GM19467 (cell line): Measurements from ENCODE around the gene TMCO4.
"Not testable (repeated sequence)": the region's sequence is repeated elsewhere in the genome, so short reads cannot be mapped to it uniquely, and the experiment has no call there.

Source experiments
- ATAC-seq: cut with Tn5 transposase; IDR thresholded peaks from one replicate; pipeline ENCODE4 v1.9.1; 2021; ENCODE audit warnings: mild to moderate bottlenecking, moderate library complexity; ENCODE audit not compliant: unreplicated experiment

The TMCO4 gene

DNA sequence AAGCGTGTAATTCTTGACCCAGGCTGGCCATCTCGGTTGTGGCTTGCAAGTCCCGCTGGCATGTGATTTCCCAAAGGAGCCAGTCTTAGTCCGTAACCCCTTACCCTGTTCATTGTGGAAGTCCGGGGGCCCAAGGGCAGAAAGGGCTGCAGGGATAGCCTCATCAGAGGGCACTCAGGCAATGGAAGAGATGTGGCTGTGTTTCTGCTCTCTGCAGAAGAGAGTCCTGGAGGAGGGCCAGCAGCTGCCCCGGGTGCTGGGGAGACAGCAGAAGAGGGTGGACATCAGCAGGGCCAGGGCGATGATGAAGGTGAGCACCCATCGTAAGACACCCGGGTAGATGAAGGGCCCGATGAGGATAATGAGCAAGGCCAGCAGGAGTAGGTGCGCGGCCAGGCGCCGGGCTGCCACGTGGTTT lies 14.5 kb upstream of the TMCO4 start:
- no peak for ATAC-seq

DNA sequence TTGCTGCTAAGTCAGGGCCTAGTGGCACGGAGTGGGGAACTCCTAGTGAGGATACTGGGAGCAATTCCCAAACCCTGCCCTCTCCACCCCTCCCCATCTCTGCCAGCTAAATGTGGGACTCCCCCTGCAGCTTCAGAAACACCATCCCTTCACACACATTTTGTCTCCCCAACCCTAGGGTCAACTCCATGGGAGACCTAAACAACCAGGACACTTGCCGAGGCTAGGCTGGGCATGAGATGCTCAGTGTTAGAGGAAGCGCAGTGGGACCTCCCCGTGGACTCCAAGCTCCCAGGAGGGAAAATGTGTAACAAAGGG lies 13.9 kb upstream of the TMCO4 start:
- no peak for ATAC-seq

- no peak for ATAC-seq
Measured at GRCh38 chr1:19812875-19813642, 13.3 kb upstream of the TMCO4 start.

DNA sequence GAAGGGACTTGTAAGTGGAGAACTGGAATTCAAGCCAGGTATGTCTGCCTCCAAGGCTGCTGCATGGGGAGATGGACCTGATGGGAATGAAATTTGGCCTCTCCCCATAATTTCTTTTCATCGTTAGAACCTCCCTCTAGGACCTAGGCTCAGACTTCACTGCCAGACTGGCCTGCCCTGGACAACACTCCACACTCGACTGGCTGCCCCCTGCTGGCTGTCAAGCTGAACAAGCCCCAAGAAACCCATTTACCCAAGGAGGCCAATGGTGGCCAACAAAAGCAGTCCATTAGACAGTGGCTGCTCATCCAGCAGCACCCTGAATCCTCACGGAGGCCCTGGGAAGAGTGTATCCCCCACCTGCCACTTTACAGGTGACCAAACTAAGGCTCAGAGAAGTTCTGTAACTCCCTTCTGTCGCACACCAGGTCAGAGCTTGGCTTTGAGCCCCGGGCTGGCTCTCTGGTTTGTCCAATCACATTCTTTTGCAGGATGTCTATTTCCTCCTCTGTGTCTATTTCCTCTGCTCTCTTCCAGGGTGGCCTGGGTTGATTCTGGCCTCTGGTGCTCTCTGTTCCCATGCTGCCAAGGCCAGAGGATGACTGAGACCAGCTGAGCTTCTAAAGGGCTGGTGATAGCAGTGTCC lies 11.6 kb upstream of the TMCO4 start:
- no peak for ATAC-seq

- ATAC-seq = no peak
Measured at GRCh38 chr1:19809044-19809750, 9.5 kb upstream of the TMCO4 start.

GRCh38 chr1:19808351-19808750 lies 8.6 kb upstream of the TMCO4 start:
- ATAC-seq = no peak

DNA sequence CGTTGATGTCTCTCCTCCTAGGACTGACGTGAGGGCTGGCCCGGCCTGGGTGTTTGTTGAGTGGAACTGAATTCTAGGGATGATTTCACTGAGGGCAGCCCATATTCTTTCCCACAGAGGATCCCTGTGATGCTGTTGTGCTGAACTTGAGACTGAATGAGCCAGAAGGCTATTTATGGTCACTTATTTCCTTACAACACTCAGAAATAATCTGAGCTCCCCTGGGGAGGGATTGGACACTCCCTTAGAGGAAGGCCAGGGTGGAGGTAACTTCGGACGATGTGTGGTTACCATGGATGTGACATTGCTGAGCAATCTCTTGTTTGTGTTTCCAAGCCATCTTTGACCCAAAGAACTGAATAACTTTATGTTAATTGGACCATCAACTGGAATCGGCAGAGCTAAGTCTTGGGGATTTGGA lies 5.1 kb upstream of the TMCO4 start:
- no peak for ATAC-seq

DNA sequence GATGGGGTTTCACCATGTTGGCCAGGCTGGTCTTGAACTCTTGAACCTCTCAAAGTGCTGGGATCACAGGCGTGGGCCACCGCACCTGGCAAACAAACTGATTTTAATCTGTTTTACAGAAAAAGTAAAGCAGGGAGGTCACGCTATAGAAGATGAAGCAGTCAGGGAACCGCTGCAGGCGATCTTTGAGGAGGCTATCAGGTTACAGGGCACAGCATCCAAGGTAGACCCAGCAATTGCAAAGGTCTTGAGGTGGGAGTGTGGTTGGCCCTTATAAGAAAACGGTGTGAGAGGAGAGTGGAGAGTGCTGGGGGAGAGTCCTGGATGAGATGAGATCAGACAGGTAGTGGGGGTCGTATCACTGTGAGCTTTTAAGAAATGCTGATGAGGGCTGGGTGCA lies 2.6 kb upstream of the TMCO4 start:
- ATAC-seq = no peak

GRCh38 chr1:19800076-19800804 lies 524 bp upstream of the TMCO4 start:
- ATAC-seq = peak; percentile 42

GRCh38 chr1:19798486-19799229 lies 1.1 kb downstream of the TMCO4 start:
- no peak for ATAC-seq

GRCh38 chr1:19797827-19798226 lies 1.9 kb downstream of the TMCO4 start:
- ATAC-seq = no peak

DNA sequence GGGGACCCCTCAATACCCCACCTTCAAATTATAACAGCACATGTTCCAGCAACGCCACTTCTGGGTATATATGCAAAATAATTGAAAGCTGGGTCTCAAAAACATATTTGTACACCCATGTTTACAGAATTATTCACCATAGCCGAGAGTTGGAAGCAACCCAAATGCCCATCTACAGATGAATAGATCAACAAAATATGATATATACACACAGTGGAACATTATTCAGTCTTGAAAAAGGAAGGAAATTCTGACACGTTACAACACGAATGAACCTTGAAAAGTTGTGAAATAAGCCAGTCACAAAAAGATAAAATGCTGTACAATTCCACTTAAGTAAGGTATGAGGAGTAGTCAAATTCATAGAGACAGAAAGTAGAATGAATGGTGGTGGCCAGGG lies 5.1 kb downstream of the TMCO4 start:
- no peak for ATAC-seq

DNA sequence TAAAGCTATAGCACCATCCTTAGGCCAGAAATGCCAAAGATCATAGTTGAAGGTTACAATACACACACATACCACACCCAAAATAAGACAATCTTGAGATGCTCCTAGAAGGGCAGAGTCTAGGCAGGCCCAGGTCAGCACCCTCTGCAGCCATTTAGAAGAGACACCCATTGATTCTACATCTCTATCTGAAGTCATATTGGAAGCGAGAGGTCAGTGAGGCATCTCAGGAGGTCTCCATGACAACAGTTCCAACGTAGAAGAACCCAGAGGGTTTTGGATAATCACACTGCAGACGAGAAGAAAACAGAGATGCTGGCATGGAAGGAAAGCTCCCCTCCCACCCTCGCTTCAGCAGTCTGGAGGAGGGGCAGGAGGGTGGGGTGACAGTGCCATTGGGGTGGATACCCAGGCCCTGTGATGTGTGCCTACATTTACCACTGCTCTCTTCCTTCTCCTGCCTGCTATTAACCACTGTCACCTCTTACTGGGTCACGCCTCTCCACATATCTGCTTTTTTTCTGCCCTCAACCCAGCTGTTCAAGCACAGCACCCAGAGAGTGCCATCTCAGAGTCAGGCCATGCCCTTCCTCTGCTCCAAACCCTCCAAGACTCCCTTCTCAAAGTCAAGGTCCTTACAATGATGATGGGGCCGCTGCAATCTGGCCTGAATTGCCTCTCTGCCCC lies 6.2 kb downstream of the TMCO4 start:
- no peak for ATAC-seq

DNA sequence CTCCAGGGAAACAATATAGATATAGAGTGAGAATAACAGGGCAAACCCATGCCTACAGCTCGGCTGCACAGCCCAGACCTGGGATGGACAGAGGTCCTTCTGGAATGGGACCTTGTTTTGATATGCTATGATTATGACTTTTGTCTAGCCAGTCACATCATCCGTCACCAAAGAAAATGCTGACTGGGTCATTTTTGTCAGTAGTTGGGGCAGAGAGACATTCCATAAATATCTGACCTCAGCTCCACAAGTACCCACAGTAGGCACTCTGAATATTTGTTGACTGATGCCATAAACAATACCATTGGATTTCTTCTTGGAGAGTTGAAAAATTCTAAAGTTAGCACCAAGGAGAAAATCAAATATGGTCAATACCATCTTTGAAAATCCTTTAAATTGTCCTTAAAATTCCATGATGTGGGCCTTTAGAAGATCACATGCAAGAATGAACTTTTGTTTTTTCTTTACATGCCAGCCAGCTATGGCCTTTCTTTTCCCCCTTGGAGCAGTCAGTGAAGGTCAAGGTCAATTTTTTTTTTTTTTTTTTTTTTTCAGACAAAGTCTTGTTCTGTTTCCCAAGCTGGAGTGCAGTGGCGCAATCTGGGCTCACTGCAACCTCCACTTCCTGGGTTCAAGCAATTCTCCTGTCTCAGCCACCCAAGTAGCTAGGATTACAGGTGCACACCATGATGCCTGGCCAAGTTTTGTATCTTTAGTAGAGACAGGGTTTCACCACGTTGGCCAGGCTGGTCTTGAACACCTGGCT lies 7.3 kb downstream of the TMCO4 start:
- ATAC-seq = no peak

GRCh38 chr1:19790061-19790975 lies 9.4 kb downstream of the TMCO4 start:
- not testable (repeated sequence) for ATAC-seq

- ATAC-seq = no peak
Measured at GRCh38 chr1:19786988-19787423, 12.7 kb downstream of the TMCO4 start.

GRCh38 chr1:19785660-19786059 lies 14.1 kb downstream of the TMCO4 start:
- no peak for ATAC-seq

GRCh38 chr1:19780267-19780877 lies 19.3 kb downstream of the TMCO4 start:
- no peak for ATAC-seq
